CD4-positive, alpha-beta T cell (primary cell): ENCODE results near the gene PTPN21. TPM values are rescaled to one million over a fixed set of nuclear protein-coding genes. Genes with fewer than 3 reads are reported as not detected.

Experiments used
- ATAC-seq: fragments of 200-7000 bp; cut with Tn5 transposase; one replicate; pipeline ENCODE4 v1.10.0; 2022; ENCODE audit warnings: mild to moderate bottlenecking; ENCODE audit not compliant: poor library complexity
- CTCF ChIA-PET: fragments of 350-600 bp; sonication (Branson Sonifier 250); formaldehyde crosslinking; loops from one replicate; lab custom pipeline; 2021; ENCODE audit warnings: antibody characterized with exemption, inconsistent platforms; lab: Charles Lee
- POLR2A ChIA-PET: fragments of 350-600 bp; sonication (Branson Sonifier 250); formaldehyde crosslinking; loops from one replicate; lab custom pipeline; 2021; ENCODE audit warnings: antibody characterized with exemption, inconsistent platforms; lab: Charles Lee
- DNase-seq, 14 experiments: peaks; one replicate each; pipeline ENCODE4 v3.0.0-alpha.2; 2013 to 2020; ENCODE audit warnings: mixed read lengths in 2 of 14
- H3K27ac ChIP-seq, 2 donors: one replicate each; pipeline versions ENCODE4 v1.5.1 to v1.7.0; 2013; ENCODE audit warnings: low read length in 2 of 2, low read depth in 1 of 2, mild to moderate bottlenecking in 1 of 2
- H3K27me3 ChIP-seq, 2 experiments: 1 replicate in 1 of 2; 2 replicates in 1 of 2; pipeline versions ENCODE4 v1.6.1 to v1.7.0; 2013; ENCODE audit warnings: low read length in 2 of 2, control low read depth in 1 of 2, mild to moderate bottlenecking in 1 of 2, moderate library complexity in 1 of 2; ENCODE audit not compliant: insufficient read depth in 2 of 2, control insufficient read depth in 1 of 2
- H3K36me3 ChIP-seq: one replicate; pipeline ENCODE4 v1.6.1; 2013; ENCODE audit warnings: low read length, control low read depth; ENCODE audit not compliant: insufficient read depth
- H3K4me1 ChIP-seq: one replicate; pipeline ENCODE4 v1.6.1; 2013; ENCODE audit warnings: low read length, control low read depth; ENCODE audit not compliant: insufficient read depth
- H3K4me3 ChIP-seq: one replicate; pipeline ENCODE4 v1.5.1; 2013; ENCODE audit warnings: mild to moderate bottlenecking, low read length, moderate library complexity
- H3K9me3 ChIP-seq, 2 experiments: 1 replicate in 1 of 2; 2 replicates in 1 of 2; pipeline versions ENCODE4 v1.6.1 to v1.7.0; 2013; ENCODE audit warnings: low read length in 2 of 2, mild to moderate bottlenecking in 2 of 2, control low read depth in 1 of 2, moderate library complexity in 1 of 2; ENCODE audit not compliant: control insufficient read depth in 1 of 2, insufficient read depth in 1 of 2
- H3K27ac Mint-ChIP-seq: one replicate; pipeline ENCODE4 v1.8.0; 2020; ENCODE audit warnings: mixed read lengths
- H3K27me3 Mint-ChIP-seq: one replicate; pipeline ENCODE4 v1.8.0; 2021; ENCODE audit warnings: mixed read lengths
- H3K36me3 Mint-ChIP-seq: one replicate; pipeline ENCODE4 v1.8.0; 2021; ENCODE audit warnings: low read depth, mixed read lengths
- H3K4me1 Mint-ChIP-seq: one replicate; pipeline ENCODE4 v1.8.0; 2021; ENCODE audit warnings: low read depth, mixed read lengths
- H3K4me3 Mint-ChIP-seq: one replicate; pipeline ENCODE4 v1.8.0; 2020; ENCODE audit warnings: mild to moderate bottlenecking, mixed read lengths
- H3K9me3 Mint-ChIP-seq: one replicate; pipeline ENCODE4 v1.8.0; 2020; ENCODE audit warnings: mixed read lengths
- CTCF ChIP-seq: fragments of 200-600 bp; IDR thresholded peaks from one replicate; pipeline ENCODE4 v1.8.0; 2022; ENCODE audit warnings: antibody characterized with exemption, mild to moderate bottlenecking
- intact Hi-C, 2 experiments: fragments of 100-400 bp; cut with DNase I in 1 of 2; cut with micrococcal nuclease in 1 of 2; formaldehyde crosslinking; loops; one replicate each; pipeline versions ENCODE4 v1.15.1 to v1.9.0; 2023 to 2025; cut with DNase I, micrococcal nuclease
- total RNA-seq, 174 experiments: library from RNA in 2 of 174; stranded (reverse) in 2 of 174; gene quantifications; one replicate each; pipeline ENCODE4 v1.2.3 and lab custom pipeline; 2021 to 2026

PTPN21 gene
- total RNA-seq, 2 experiments from 2014 or later: not detected

DNA sequence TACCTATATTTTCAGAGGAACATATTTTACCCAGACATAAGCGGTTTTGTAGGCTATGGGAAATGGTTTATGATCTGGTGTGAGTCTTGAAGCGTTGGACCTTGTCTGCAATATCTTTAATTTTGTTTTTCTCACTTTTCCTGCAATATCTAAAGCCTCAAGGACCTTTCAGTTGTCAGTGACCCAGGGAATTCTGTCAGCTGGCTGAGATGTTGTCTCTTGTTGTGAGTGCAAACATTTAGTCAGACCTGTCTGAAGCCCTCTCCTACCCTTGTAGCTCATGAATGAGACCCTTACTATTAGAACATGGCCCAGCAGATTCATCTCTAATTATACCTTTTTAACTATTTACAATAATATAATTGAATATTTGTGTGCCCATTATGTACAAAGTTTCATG is 115.7 kb downstream of the PTPN21 start:
- Histone ChIP-seq H3K4me3 (no peak overlapping the region), H3K27me3 (no peaks in the 10 kb centered on the region), H3K4me1 (no peaks in the 10 kb centered on the region), H3K9me3 (no peaks in the 10 kb centered on the region), H3K27ac (no peak overlapping the region), H3K36me3 (no peaks in the 10 kb centered on the region)
- Mint-ChIP-seq H3K36me3 (peaks cover 36% of the 10 kb centered on the region), H3K4me1 (no peaks in the 10 kb centered on the region), H3K4me3 (no peak overlapping the region), H3K27ac (no peak overlapping the region), H3K27me3 (no peaks in the 10 kb centered on the region), H3K9me3 (peaks cover 2% of the 10 kb centered on the region)
- intact Hi-C loops: no loop called here
- POLR2A ChIA-PET: no interaction called here
- ATAC-seq (no peak), DNase-seq (no peak)
- no peak for TF ChIP-seq CTCF
- CTCF ChIA-PET: no interaction called here

GRCh38 chr14:88437658-88438057 is 117.1 kb downstream of the PTPN21 start:
- H3K4me3 Mint-ChIP-seq: no peak overlapping the region
- ATAC-seq: no peak
- intact Hi-C loops: no loop called here

GRCh38 chr14:88430976-88431375 is 123.8 kb downstream of the PTPN21 start:
- Mint-ChIP-seq H3K4me1 (no peaks in the 10 kb centered on the region), H3K9me3 (no peaks in the 10 kb centered on the region), H3K4me3 (no peak overlapping the region), H3K36me3 (peaks cover 8% of the 10 kb centered on the region), H3K27me3 (no peaks in the 10 kb centered on the region), H3K27ac (no peak overlapping the region)
- no peaks in the 10 kb centered on the region for H3K4me1 ChIP-seq
- ATAC-seq (no peak), DNase-seq (no peak)
- POLR2A ChIA-PET: no interaction called here
- no peak overlapping the region for H3K27ac ChIP-seq
- H3K4me3 ChIP-seq: no peak overlapping the region
- H3K36me3 ChIP-seq: no peaks in the 10 kb centered on the region
- CTCF ChIA-PET: no interaction called here
- no peak for TF ChIP-seq CTCF
- H3K27me3 ChIP-seq: no peaks in the 10 kb centered on the region
- intact Hi-C loops: no loop called here
- no peaks in the 10 kb centered on the region for H3K9me3 ChIP-seq

More at GRCh38 chr14:88437658-88438057, 117.1 kb downstream of the PTPN21 start:
- H3K9me3 Mint-ChIP-seq: no peaks in the 10 kb centered on the region
- no peaks in the 10 kb centered on the region for H3K4me1 Mint-ChIP-seq
- Histone ChIP-seq H3K27me3 (no peaks in the 10 kb centered on the region), H3K27ac (no peak overlapping the region), H3K4me3 (no peak overlapping the region), H3K36me3 (no peaks in the 10 kb centered on the region), H3K4me1 (no peaks in the 10 kb centered on the region), H3K9me3 (no peaks in the 10 kb centered on the region)
- TF ChIP-seq CTCF: no peak
- ChIA-PET POLR2A (no interaction called here), CTCF (no interaction called here)
- H3K36me3 Mint-ChIP-seq: peaks cover 29% of the 10 kb centered on the region
- DNase-seq: no peak
- H3K27me3 Mint-ChIP-seq: no peaks in the 10 kb centered on the region
- no peak overlapping the region for H3K27ac Mint-ChIP-seq
